Neural cell (in vitro differentiated cells): Measurements from ENCODE around the gene AVPI1.

ENCODE experiments used
- EP300 ChIP-seq: fragments of 450-650 bp; conservative IDR thresholded peaks from 2 replicates; pipeline ENCODE4 v1.6.1; 2014; ENCODE audit warnings: antibody characterized with exemption, mild to moderate bottlenecking, moderate library complexity; ENCODE audit not compliant: poor library complexity, severe bottlenecking
- TAF1 ChIP-seq: IDR thresholded peaks from 2 replicates; pipeline ENCODE4 v1.6.1; 2012; ENCODE audit warnings: low read depth
- TF ChIP-seq, protein P1 (sequence below): fragments of 450-650 bp; IDR thresholded peaks from 2 replicates; pipeline ENCODE4 v1.5.1; 2014; ENCODE audit warnings: antibody characterized with exemption, mild to moderate bottlenecking, moderate library complexity; ENCODE audit not compliant: poor library complexity, severe bottlenecking

DNA sequence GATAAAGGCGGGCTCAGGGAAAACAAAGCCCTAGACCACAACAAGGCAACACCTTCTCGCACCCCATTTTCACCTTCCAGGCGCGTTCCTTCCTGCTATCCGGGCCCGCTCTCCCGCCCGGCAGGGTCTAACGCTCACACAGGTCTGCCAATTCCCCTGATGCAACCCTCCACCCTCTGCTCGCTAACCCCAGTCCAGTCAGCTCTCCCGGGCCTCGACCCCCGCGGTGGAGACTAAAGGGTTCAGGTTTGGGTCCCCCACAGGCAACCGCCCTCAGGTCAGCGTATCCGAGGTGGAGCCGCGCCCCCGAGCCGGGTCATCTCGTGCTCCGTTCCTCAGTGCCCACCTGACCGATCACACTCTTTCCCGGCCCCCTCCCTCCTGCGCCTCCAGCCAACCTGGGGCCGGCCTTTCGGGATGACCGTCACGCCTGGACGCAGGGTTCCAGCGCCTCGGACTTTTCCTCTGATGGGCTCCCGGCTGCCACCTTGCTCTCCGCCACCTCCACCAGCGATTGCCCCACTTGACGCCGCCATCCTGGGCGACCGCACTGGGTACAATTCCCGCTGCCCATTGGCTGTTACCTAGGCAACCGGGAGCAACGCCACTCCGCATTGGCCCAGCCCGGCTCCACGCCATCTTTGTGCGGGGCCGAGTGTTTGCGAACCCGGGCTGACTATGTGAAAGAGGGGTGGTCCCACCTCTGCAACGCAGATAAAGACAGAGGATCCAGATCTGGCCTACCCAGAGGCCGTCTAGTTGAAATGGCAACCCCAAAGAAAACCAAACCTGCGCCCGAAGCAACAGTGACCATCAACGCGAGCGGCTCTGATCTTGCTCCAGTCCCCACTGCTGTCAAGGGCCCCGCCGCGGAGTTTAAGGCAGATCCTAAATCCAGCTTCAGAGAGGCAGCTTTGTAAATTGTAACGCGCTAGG lies 53.8 kb downstream of the AVPI1 start, which contains the start of gene MORN4:
- TF ChIP-seq, protein P1, sequence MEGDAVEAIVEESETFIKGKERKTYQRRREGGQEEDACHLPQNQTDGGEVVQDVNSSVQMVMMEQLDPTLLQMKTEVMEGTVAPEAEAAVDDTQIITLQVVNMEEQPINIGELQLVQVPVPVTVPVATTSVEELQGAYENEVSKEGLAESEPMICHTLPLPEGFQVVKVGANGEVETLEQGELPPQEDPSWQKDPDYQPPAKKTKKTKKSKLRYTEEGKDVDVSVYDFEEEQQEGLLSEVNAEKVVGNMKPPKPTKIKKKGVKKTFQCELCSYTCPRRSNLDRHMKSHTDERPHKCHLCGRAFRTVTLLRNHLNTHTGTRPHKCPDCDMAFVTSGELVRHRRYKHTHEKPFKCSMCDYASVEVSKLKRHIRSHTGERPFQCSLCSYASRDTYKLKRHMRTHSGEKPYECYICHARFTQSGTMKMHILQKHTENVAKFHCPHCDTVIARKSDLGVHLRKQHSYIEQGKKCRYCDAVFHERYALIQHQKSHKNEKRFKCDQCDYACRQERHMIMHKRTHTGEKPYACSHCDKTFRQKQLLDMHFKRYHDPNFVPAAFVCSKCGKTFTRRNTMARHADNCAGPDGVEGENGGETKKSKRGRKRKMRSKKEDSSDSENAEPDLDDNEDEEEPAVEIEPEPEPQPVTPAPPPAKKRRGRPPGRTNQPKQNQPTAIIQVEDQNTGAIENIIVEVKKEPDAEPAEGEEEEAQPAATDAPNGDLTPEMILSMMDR, result peak; percentile 34
- TF ChIP-seq EP300 (peak; percentile 39), TAF1 (peak; percentile 89)
